ENCODE results near the gene CMYA5.
"Not testable (repeated sequence)": the region's sequence is repeated elsewhere in the genome, so short reads cannot be mapped to it uniquely, and the experiment has no call there.

Gene CMYA5

DNA sequence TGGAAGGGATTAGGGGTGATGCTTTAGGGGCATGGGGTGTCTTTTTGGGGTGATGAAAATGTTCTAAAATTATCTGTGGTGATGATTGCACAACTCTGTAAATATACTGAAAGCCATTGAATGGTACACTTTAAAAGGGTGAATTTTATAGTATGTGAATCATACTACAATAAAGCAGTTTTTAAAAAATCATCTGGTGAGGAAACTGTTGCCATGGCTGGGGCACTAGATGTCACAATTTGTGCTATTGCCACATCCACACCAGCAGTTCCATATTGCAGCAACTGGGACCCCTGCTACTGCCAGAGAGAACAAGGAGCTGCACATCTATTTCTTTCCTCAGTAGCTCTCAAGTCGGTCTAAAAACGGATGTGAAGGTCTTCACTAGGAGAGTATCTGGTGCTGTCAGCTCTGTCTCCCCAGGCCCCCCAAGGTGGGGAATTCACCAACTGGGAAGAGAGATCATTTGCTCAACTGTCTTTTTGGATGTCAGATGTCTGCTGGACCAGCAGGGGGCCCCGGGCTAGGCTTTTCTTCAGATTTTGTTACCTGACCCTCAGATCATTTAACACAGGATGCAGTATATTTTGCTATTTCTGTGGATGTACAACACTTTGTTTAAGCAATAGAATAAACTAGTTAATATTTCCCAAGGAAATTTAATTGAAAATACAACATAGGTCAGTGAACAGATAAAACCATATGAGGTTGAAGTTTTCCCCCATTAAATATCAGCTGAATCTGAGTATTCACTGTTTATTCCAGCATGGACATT lies 13.2 kb downstream of the CMYA5 start (continued):
- TF ChIP-seq, protein P1, sequence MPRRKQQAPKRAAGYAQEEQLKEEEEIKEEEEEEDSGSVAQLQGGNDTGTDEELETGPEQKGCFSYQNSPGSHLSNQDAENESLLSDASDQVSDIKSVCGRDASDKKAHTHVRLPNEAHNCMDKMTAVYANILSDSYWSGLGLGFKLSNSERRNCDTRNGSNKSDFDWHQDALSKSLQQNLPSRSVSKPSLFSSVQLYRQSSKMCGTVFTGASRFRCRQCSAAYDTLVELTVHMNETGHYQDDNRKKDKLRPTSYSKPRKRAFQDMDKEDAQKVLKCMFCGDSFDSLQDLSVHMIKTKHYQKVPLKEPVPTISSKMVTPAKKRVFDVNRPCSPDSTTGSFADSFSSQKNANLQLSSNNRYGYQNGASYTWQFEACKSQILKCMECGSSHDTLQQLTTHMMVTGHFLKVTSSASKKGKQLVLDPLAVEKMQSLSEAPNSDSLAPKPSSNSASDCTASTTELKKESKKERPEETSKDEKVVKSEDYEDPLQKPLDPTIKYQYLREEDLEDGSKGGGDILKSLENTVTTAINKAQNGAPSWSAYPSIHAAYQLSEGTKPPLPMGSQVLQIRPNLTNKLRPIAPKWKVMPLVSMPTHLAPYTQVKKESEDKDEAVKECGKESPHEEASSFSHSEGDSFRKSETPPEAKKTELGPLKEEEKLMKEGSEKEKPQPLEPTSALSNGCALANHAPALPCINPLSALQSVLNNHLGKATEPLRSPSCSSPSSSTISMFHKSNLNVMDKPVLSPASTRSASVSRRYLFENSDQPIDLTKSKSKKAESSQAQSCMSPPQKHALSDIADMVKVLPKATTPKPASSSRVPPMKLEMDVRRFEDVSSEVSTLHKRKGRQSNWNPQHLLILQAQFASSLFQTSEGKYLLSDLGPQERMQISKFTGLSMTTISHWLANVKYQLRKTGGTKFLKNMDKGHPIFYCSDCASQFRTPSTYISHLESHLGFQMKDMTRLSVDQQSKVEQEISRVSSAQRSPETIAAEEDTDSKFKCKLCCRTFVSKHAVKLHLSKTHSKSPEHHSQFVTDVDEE (CRISPR knock-in tag; IDR thresholded peaks at IDR 0.05) = no peak

- no peak for ATAC-seq
- TF ChIP-seq ISL1 (CRISPR knock-in tag; IDR thresholded peaks at IDR 0.05) = no peak
Observed at GRCh38 chr5:79703381-79703645, 13.7 kb downstream of the CMYA5 start.

GRCh38 chr5:79704553-79704952 lies 14.9 kb downstream of the CMYA5 start:
- TF ChIP-seq ZNF70 (CRISPR knock-in tag; IDR thresholded peaks at IDR 0.05) (no peak), POU6F1 (CRISPR knock-in tag; IDR thresholded peaks at IDR 0.05; ENCODE audit: borderline replicate concordance, low read depth) (no peak), ARNTL (CRISPR knock-in tag; IDR thresholded peaks at IDR 0.05; ENCODE audit: borderline replicate concordance, low read depth) (no peak), ESRRG (CRISPR knock-in tag; IDR thresholded peaks at IDR 0.05) (no peak), TOX (CRISPR knock-in tag; IDR thresholded peaks at IDR 0.05; ENCODE audit: borderline replicate concordance) (no peak), TCF4 (CRISPR knock-in tag; IDR thresholded peaks at IDR 0.05; ENCODE audit: borderline replicate concordance) (no peak), GLIS3 (CRISPR knock-in tag; IDR thresholded peaks at IDR 0.05) (no peak), CREB5 (CRISPR knock-in tag; IDR thresholded peaks at IDR 0.05; ENCODE audit: low read depth) (no peak)

GRCh38 chr5:79705632-79706031 lies 16.0 kb downstream of the CMYA5 start:
- no peak for ATAC-seq
- TF ChIP-seq ESRRG (CRISPR knock-in tag; IDR thresholded peaks at IDR 0.05) (no peak), ZNF565 (CRISPR knock-in tag; conservative IDR thresholded peaks at IDR 0.05; ENCODE audit: low read depth) (no peak), ISL1 (CRISPR knock-in tag; IDR thresholded peaks at IDR 0.05) (no peak), TOX (CRISPR knock-in tag; IDR thresholded peaks at IDR 0.05; ENCODE audit: borderline replicate concordance) (no peak), ZNF8 (CRISPR knock-in tag; IDR thresholded peaks at IDR 0.05) (no peak), BACH2 (CRISPR knock-in tag; IDR thresholded peaks at IDR 0.05; ENCODE audit: borderline replicate concordance) (no peak), CSRNP3 (CRISPR knock-in tag; IDR thresholded peaks at IDR 0.05) (no peak), ZFP30 (CRISPR knock-in tag; IDR thresholded peaks at IDR 0.05) (no peak), CREB5 (CRISPR knock-in tag; IDR thresholded peaks at IDR 0.05; ENCODE audit: low read depth) (no peak), RARB (CRISPR knock-in tag; IDR thresholded peaks at IDR 0.05) (no peak), SNAI2 (CRISPR knock-in tag; IDR thresholded peaks at IDR 0.05) (no peak)

More at GRCh38 chr5:79704553-79704952, 14.9 kb downstream of the CMYA5 start:
- ATAC-seq = no peak

- not testable (repeated sequence) for ATAC-seq
Observed at GRCh38 chr5:79706317-79706716, 16.7 kb downstream of the CMYA5 start.
